Measurements from ENCODE around the gene OTUD4. TPM values are rescaled to one million over a fixed set of nuclear protein-coding genes. Genes with fewer than 3 reads are reported as not detected.

OTUD4 gene
- total RNA-seq, 5 donors from 2014 or later (not counting 1 experiment from before 2014, with no cell fraction given), result 38.8 to 70.1 (median 49.1) TPM

GRCh38 chr4:145097331-145097820 lies 83.0 kb downstream of the OTUD4 start:
- DNase-seq (peak in 1 of 35 experiments; percentile 27), ATAC-seq (replicated peaks in 1 of 4) (no peak)
- peak overlapping the region; percentile 88 to 98 for H3K4me3 ChIP-seq (ENCODE audit: control insufficient read depth in 1 of 2, extremely low read depth in 1 of 2, low read length in 1 of 2)
- H3K27me3 ChIP-seq (replicated peaks in 1 of 2; ENCODE audit: control insufficient read depth in 2 of 2, extremely low read depth in 1 of 2, insufficient read depth in 2 of 2, low read length in 1 of 2), result no peaks in the 10 kb centered on the region
- peaks cover 15 to 25% of the 10 kb centered on the region in 2 experiments for H3K4me1 ChIP-seq (ENCODE audit: control insufficient read depth in 1 of 2, extremely low read depth in 1 of 2, insufficient read depth in 2 of 2, low read length in 2 of 2)
- H3K4me3 Mint-ChIP-seq, result peak overlapping the region; percentile 93 to 97 (median 96)
- POLR2A ChIA-PET, result interaction anchor here (0.6 to 2.4 kb wide), 6 partner anchors 10 to 81 kb away, joined by 3 to 19 read pairs (median 3); no protein-coding TSS in a partner anchor
- H3K4me1 Mint-ChIP-seq, result peaks cover 50 to 58% (median 52%) of the 10 kb centered on the region in 3 donors
- peaks cover 11 to 24% of the 10 kb centered on the region in 2 donors for H3K36me3 ChIP-seq (ENCODE audit: control insufficient read depth in 2 of 2, extremely low read depth in 1 of 2, insufficient read depth in 1 of 2, low read length in 1 of 2)
- peak overlapping the region; percentile 94 to 97 for H3K27ac Mint-ChIP-seq
- WGBS (ENCODE audit: insufficient coverage), result 0% methylated on average over 1 of the region's 10 CpGs
- peaks cover 31% of the 10 kb centered on the region for H3K36me3 Mint-ChIP-seq
- peaks cover 0 to 9% (median 0%) of the 10 kb centered on the region in 3 donors for H3K9me3 Mint-ChIP-seq
- peak overlapping the region; percentile 85 for H3K27ac ChIP-seq (ENCODE audit: low read length)
- H3K27me3 Mint-ChIP-seq, result no peaks in the 10 kb centered on the region
- CTCF ChIA-PET, result interaction anchor here in 1 of 2 donors (0.6 to 1.6 kb wide), 3 partner anchors 26 to 82 kb away, joined by 3 to 5 read pairs (median 4); no protein-coding TSS in a partner anchor
- H3K9me3 ChIP-seq, result peaks cover 5% of the 10 kb centered on the region

GRCh38 chr4:145093638-145094037 lies 86.8 kb downstream of the OTUD4 start:
- Mint-ChIP-seq H3K9me3 (peaks cover 0 to 9% (median 0%) of the 10 kb centered on the region in 3 donors), H3K27ac (no peak overlapping the region), H3K4me1 (peaks cover 36 to 63% (median 53%) of the 10 kb centered on the region in 3 donors), H3K36me3 (peaks cover 53% of the 10 kb centered on the region), H3K27me3 (no peaks in the 10 kb centered on the region), H3K4me3 (no peak overlapping the region)
- WGBS (ENCODE audit: insufficient coverage), result no CpG with 5 or more reads among the region's 2 CpGs
- peaks cover 5% of the 10 kb centered on the region for H3K9me3 ChIP-seq
- H3K27ac ChIP-seq (ENCODE audit: low read length), result no peak overlapping the region
- DNase-seq (no peak), ATAC-seq (replicated peaks in 1 of 4) (no peak)
- POLR2A ChIA-PET, result interaction anchor here in 1 of 2 donors (0.6 kb wide), 1 partner anchor 1527 kb away, joined by 15 read pairs; no protein-coding TSS in a partner anchor
- no peak overlapping the region for H3K4me3 ChIP-seq (ENCODE audit: control insufficient read depth in 1 of 2, extremely low read depth in 1 of 2, low read length in 1 of 2)
- CTCF ChIA-PET, result interaction anchor here in 1 of 2 donors (0.6 to 1.1 kb wide), 2 partner anchors 9 to 10 kb away, joined by 3 read pairs; no protein-coding TSS in a partner anchor
- no peaks in the 10 kb centered on the region for H3K27me3 ChIP-seq (replicated peaks in 1 of 2; ENCODE audit: control insufficient read depth in 2 of 2, extremely low read depth in 1 of 2, insufficient read depth in 2 of 2, low read length in 1 of 2)
- peaks cover 8 to 13% of the 10 kb centered on the region in 2 experiments for H3K4me1 ChIP-seq (ENCODE audit: control insufficient read depth in 1 of 2, extremely low read depth in 1 of 2, insufficient read depth in 2 of 2, low read length in 2 of 2)
- H3K36me3 ChIP-seq (ENCODE audit: control insufficient read depth in 2 of 2, extremely low read depth in 1 of 2, insufficient read depth in 1 of 2, low read length in 1 of 2), result peaks cover 11 to 54% of the 10 kb centered on the region in 2 donors

DNA sequence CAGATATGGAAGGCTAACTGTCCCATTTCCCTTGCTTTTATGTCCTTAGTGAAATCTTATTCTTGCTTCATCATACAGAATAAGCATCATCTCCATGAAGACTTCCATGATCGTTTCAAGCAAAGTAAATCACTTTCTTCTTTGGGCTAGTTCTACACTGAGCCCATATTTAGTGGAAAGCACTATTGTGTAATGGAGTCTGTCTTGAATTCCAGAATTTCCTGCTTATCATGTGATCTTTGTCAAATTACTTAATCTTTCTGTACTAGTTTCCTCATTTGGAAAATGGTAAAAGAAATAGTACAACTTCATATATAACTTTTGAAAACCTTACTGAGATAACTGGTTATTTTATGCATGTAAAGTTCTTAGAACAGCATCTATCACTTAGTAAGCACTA lies 90.0 kb downstream of the OTUD4 start:
- Histone ChIP-seq H3K9me3 (peaks cover 5% of the 10 kb centered on the region), H3K36me3 (ENCODE audit: control insufficient read depth in 2 of 2, extremely low read depth in 1 of 2, insufficient read depth in 1 of 2, low read length in 1 of 2) (peaks cover 11 to 62% of the 10 kb centered on the region in 2 donors), H3K27me3 (replicated peaks in 1 of 2; ENCODE audit: control insufficient read depth in 2 of 2, extremely low read depth in 1 of 2, insufficient read depth in 2 of 2, low read length in 1 of 2) (no peaks in the 10 kb centered on the region), H3K4me3 (ENCODE audit: control insufficient read depth in 1 of 2, extremely low read depth in 1 of 2, low read length in 1 of 2) (no peak overlapping the region), H3K4me1 (ENCODE audit: control insufficient read depth in 1 of 2, extremely low read depth in 1 of 2, insufficient read depth in 2 of 2, low read length in 2 of 2) (no peaks in the 10 kb centered on the region), H3K27ac (ENCODE audit: low read length) (no peak overlapping the region)
- DNase-seq, result no peak
- WGBS (ENCODE audit: insufficient coverage), result no CpG with 5 or more reads among the region's 1 CpG
- no peak overlapping the region for H3K4me3 Mint-ChIP-seq
- CTCF ChIA-PET, result interaction anchor here in 1 of 2 donors (0.9 kb wide), 1 partner anchor 910 kb away, joined by 3 read pairs; no protein-coding TSS in a partner anchor
- no peaks in the 10 kb centered on the region for H3K27me3 Mint-ChIP-seq
- H3K4me1 Mint-ChIP-seq, result peaks cover 23 to 54% (median 41%) of the 10 kb centered on the region in 3 donors
- H3K27ac Mint-ChIP-seq, result no peak overlapping the region
- H3K9me3 Mint-ChIP-seq, result peaks cover 0 to 9% (median 0%) of the 10 kb centered on the region in 3 donors
- no peak for ATAC-seq (replicated peaks in 1 of 4)
- POLR2A ChIA-PET, result no interaction called here
- H3K36me3 Mint-ChIP-seq, result peaks cover 65% of the 10 kb centered on the region

DNA sequence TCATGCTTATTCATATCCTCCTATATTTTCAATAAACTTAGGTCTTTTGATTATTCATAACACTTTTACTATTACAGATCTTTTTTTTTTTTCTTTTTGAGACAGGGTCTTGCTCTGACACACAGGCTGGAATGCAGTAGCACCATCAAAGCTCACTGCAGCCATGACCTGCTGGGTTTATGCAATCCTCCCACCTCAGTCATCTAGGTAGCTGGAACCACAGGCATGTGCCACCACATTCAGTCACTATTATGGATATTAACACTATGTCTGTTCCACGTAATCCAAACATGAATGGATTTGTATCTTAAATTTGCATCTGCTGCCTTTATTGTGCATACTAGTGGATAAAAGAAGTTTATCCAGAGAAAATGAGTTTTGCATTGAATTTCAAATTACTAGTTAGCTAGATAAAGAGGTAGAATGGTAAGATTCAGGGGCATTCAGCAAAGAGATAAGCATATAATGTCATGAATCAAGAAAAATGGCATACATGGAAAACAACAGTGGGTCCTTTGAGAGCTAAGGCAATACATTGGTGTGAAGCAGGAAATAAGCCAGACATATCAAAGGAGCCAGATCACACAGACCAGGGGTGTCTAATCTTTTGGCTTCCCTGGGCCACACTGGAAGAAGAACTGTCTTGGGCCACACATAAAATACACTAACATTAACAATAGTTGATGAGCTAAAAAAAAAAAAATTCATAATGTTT lies 96.3 kb downstream of the OTUD4 start:
- ChIA-PET CTCF (interaction anchor here in 1 of 2 donors (0.6 kb wide), 1 partner anchor 1214 kb away, joined by 3 read pairs; no protein-coding TSS in a partner anchor), POLR2A (interaction anchor here (0.6 kb wide), 2 partner anchors 17 to 38 kb away, joined by 3 read pairs; no protein-coding TSS in a partner anchor)
- Histone ChIP-seq H3K27ac (ENCODE audit: low read length) (no peak overlapping the region), H3K4me3 (ENCODE audit: control insufficient read depth in 1 of 2, extremely low read depth in 1 of 2, low read length in 1 of 2) (no peak overlapping the region), H3K9me3 (no peaks in the 10 kb centered on the region), H3K4me1 (ENCODE audit: control insufficient read depth in 1 of 2, extremely low read depth in 1 of 2, insufficient read depth in 2 of 2, low read length in 2 of 2) (peaks cover 0 to 6% of the 10 kb centered on the region in 2 experiments), H3K27me3 (replicated peaks in 1 of 2; ENCODE audit: control insufficient read depth in 2 of 2, extremely low read depth in 1 of 2, insufficient read depth in 2 of 2, low read length in 1 of 2) (no peaks in the 10 kb centered on the region), H3K36me3 (ENCODE audit: control insufficient read depth in 2 of 2, extremely low read depth in 1 of 2, insufficient read depth in 1 of 2, low read length in 1 of 2) (peaks cover 0 to 22% of the 10 kb centered on the region in 2 donors)
- ATAC-seq (replicated peaks in 1 of 4) (no peak), DNase-seq (no peak)
- H3K27me3 Mint-ChIP-seq, result no peaks in the 10 kb centered on the region
- H3K4me3 Mint-ChIP-seq, result no peak overlapping the region
- no peaks in the 10 kb centered on the region for H3K9me3 Mint-ChIP-seq
- no peak overlapping the region for H3K27ac Mint-ChIP-seq
- H3K36me3 Mint-ChIP-seq, result peaks cover 35% of the 10 kb centered on the region
- peaks cover 16 to 23% (median 18%) of the 10 kb centered on the region in 3 donors for H3K4me1 Mint-ChIP-seq
- WGBS (ENCODE audit: insufficient coverage), result 100% methylated on average over 1 of the region's 1 CpG

Other genes with a start within 250 kb of the OTUD4 start
- gene ANAPC10, start 82.4 kb downstream of the OTUD4 start, total RNA-seq, result 10 to 100 TPM; 13.0 to 21.3 (median 16.3) TPM
- 10 to 100 TPM; 47.7 to 73.8 (median 65.4) TPM for gene ABCE1, start 82.3 kb downstream of the OTUD4 start, total RNA-seq